Left ventricle myocardium superior (tissue), 1 donor: ENCODE data around the gene HAGH. TPM values are rescaled to one million over a fixed set of nuclear protein-coding genes. Genes with fewer than 3 reads are reported as not detected.

Source experiments
- ATAC-seq: fragments of 200-7000 bp; cut with Tn5 transposase; one replicate; pipeline ENCODE4 v1.9.1; 2020; ENCODE audit warnings: mild to moderate bottlenecking, moderate library complexity
- DNase-seq: peaks from one replicate; pipeline ENCODE4 v3.0.0-alpha.2; 2020
- intact Hi-C: fragments of 100-400 bp; cut with micrococcal nuclease; formaldehyde crosslinking; loops from one replicate; pipeline ENCODE4 v1.11.0; 2022
- total RNA-seq: library from RNA; stranded (reverse); fragmentation: NEBNext Ultra II Directional; extraction: Animal tissue kit (Norgen Biotek cat#: 25700); gene quantifications from one replicate; pipeline ENCODE4 v1.2.1, GENCODE V29; 2021
- donor health status: DM: no; HTN: yes; CAD: no; lungs with severe emphysema.

Gene HAGH
- total RNA-seq, 1 donor from 2014 or later: 182 TPM

DNA sequence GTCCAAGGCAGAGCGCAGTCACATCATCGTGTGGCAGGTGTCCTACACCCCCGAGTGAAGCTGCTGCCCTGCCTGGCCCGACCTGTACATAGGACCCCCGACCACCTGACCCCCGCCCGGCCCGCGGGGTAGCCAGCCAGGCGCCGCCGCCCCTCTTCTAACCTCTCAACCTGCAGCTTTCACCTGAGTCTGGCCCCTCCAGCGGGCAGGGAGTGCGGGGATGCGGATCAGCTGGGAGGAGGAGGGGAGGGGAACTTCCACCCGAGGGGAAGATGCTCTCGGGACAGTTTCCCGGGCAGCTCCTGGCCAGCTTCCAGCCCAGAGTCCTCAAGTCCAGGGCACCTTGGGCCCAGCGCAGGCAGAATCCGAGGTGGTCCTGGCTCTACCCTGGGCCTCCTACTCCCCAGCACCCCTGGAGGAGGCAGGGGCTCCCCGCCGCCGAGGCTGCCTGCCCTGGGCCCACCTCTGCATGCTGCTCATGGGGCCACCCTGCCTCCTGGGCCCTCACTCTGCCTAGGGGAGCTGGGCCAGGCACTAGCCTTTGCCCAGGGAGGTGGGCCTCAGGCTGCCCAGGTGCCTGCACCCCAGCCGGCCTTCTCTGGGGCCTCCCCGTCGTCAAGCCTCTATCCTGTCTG lies 57.7 kb downstream of the HAGH start:
- intact Hi-C loops: no loop called here
- ATAC-seq: no peak
- DNase-seq: no peak

GRCh38 chr16:1768061-1768766 lies 58.4 kb downstream of the HAGH start:
- DNase-seq (no peak), ATAC-seq (no peak)
- intact Hi-C loops: no loop called here

- ATAC-seq: no peak
- no peak for DNase-seq
- intact Hi-C loops: no loop called here
These were observed 59.3 kb downstream of the HAGH start for GRCh38 chr16:1767116-1767994.

DNA sequence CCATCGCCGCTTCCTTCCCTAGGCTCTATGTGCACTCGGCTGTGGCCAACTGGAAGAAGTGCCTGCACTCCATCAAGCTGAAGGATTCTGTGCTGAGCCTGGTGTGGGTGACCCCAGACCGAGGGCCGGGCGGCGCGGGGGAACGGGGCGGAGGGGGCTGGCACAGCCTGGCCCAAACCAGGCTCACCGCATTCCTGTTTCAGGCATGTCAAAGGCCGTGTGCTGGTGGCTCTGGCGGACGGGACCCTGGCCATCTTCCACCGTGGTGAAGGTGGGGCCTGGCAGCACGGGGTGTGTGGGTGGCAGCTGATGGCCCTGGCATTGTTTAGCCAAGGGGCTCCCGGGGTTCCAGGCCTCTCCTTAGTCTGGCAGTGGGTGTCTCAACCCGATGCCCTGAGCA lies 59.9 kb downstream of the HAGH start:
- DNase-seq: no peak
- no peak for ATAC-seq
- intact Hi-C loops: no loop called here

DNA sequence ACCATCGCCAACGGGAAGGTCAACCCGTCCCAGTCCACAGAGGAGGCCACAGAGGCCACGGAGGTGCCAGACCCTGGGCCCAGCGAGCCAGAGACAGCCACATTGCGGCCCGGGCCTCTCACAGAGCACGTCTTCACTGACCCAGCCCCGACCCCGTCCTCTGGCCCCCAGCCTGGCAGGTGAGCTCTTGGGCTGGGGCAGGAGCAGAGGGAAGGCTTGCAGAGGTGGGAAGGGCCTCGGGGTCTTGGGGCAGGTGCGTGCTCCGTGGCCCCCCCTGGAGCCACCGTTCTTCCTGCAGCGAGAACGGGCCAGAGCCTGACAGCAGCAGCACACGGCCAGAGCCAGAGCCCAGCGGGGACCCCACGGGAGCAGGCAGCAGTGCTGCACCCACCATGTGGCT lies 60.4 kb downstream of the HAGH start:
- ATAC-seq: no peak
- no peak for DNase-seq
- intact Hi-C loops: no loop called here

- DNase-seq: no peak
- ATAC-seq: no peak
- intact Hi-C loops: no loop called here
These were observed 60.8 kb downstream of the HAGH start for GRCh38 chr16:1765826-1766225.

DNA sequence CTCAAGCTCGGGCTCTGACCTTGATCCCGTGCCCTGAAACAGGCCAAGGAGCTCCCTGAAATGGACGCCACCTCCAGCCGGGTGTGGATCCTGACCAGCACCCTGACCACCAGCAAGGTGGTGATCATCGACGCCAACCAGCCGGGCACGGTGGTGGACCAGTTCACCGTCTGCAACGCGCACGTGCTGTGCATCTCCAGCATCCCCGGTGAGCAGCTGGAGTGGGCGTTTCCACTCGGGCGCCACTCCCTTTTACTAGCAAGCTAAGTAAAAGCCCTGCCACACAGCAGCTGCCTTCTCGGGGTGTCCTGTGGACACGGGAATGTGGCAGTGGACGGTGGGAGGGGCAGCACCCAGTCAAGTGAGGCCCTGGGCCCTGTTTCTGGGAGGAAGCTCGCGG lies 61.7 kb downstream of the HAGH start:
- intact Hi-C loops: no loop called here
- DNase-seq (no peak), ATAC-seq (no peak)

DNA sequence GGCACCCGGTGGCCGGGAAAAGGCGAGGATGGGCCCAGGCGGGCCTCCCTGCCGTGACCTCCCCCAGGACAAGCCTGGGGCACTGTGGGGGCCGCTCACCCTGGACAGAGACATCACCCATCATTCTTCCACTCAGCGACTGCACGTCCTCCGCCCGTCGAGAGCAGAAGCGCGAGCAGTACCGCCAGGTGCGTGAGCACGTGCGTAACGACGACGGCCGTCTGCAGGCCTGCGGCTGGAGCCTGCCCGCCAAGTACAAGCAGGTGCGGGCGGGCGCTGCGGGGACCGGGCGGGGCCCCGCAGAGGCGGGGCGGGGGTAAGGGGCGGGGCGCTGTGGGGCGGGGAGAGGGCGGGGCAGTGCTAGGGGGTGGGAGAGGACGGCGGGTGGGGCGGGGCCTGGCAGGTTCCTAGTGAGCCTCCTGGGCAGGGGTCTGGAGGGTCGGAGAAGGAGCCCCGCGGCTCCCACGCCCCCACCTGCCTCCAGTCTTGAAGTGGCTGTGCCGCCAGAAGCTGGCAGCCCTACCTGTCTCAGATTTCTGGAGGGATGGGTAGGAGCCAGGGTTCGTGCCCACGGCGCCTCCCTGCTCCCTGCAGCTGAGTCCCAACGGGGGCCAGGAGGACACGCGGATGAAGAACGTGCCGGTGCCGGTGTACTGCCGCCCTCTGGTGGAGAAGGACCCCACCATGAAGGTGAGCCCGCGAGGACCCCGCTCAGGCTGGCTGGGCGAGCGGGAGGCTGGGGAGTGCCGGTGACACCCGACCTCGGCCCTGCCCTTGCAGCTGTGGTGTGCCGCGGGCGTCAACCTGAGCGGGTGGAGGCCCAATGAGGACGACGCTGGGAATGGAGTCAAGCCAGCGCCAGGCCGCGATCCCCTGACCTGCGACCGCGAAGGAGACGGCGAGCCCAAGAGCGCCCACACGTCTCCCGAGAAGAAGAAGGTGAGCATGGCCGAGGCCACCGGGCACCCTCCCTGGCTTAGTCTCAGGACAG lies 62.8 kb downstream of the HAGH start:
- no peak for ATAC-seq
- DNase-seq: no peak
- intact Hi-C loops: no loop called here

GRCh38 chr16:1762879-1763520 lies 63.6 kb downstream of the HAGH start:
- DNase-seq (no peak), ATAC-seq (no peak)
- intact Hi-C loops: no loop called here

DNA sequence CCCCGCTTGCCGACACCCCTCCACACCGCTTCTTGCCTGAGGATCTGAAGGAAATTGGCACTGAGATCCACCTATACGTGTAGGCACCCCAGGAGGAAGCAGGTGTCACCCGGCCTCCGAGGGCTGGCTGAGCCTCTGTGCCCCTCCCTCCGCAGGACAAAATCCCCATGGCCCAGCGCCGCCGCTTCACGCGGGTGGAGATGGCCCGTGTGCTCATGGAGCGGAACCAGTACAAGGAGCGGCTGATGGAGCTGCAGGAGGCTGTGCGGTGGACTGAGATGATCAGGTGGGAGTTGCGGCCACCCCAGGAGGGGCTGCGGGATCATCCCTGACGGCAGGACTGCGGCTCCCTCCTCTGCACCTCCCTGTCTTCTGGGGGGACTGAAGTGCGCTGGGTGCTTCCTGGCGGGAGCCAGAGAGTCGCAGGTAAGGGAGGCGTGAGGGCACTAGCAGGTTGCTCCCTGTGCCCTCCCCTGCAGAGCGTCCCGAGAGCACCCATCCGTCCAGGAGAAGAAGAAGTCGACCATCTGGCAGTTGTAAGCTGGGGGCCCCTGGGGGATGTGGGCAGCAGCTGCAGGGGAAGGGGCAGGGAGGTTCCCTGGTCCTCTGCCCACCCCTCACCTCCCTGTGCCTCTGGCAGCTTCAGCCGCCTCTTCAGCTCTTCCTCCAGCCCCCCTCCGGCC lies 64.3 kb downstream of the HAGH start:
- ATAC-seq (no peak), DNase-seq (no peak)
- intact Hi-C loops: no loop called here

- DNase-seq (no peak), ATAC-seq (no peak)
- intact Hi-C loops: no loop called here
These were observed 64.9 kb downstream of the HAGH start for GRCh38 chr16:1761751-1762150.

GRCh38 chr16:1760911-1761310 lies 65.7 kb downstream of the HAGH start:
- DNase-seq (no peak), ATAC-seq (no peak)
- intact Hi-C loops: no loop called here

DNA sequence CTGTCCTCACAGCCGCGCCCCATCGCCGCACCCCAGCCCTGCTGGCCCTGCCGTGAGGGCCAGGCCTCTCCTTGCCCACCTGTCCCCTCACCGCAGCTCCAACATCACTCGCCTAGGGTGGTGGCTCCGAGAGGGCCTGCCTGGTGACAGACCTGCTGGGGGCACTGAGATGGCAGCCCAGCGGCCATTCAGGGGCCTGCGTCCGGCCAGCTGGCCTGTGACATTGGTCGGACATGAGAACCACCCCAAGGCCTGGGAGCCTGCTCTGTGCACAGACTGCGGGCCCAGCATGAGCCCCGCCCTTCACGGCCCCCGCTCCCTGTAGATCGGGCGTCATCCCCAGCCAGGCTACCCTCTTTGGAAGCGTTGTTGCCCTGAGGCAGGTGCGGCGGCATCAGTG lies 67.1 kb downstream of the HAGH start:
- intact Hi-C loops: no loop called here
- ATAC-seq (no peak), DNase-seq (no peak)

DNA sequence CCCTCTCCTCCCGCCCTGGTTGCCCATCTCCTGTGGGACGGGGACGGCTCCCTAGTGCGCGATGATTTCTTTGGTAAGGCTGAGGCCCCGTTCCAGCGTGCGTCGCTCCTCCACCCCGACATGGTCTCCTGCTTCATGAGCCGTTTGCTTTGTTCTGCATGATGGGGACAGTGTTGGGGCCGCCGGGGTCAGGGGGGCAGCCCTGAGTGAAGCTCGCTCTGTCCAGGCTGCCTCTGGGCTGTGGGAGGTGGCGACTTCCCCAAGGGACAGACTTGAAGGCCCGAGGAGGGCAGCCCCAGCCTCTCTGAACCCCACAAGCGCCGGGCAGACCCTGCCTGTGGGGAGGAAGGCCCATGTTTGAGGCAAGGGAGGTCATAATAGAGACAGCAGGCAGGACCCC lies 67.7 kb downstream of the HAGH start:
- ATAC-seq (no peak), DNase-seq (no peak)
- intact Hi-C loops: no loop called here

GRCh38 chr16:1757714-1758461 lies 68.7 kb downstream of the HAGH start:
- ATAC-seq (no peak), DNase-seq (no peak)
- intact Hi-C loops: no loop called here
